ENCODE measurements around the gene SOCS1. TPM values are rescaled to one million over a fixed set of nuclear protein-coding genes. Genes with fewer than 3 reads are reported as not detected.

The SOCS1 gene
- total and polyA plus RNA-seq, 4 donors: 1.8 to 10.9 (median 2.3) TPM

DNA sequence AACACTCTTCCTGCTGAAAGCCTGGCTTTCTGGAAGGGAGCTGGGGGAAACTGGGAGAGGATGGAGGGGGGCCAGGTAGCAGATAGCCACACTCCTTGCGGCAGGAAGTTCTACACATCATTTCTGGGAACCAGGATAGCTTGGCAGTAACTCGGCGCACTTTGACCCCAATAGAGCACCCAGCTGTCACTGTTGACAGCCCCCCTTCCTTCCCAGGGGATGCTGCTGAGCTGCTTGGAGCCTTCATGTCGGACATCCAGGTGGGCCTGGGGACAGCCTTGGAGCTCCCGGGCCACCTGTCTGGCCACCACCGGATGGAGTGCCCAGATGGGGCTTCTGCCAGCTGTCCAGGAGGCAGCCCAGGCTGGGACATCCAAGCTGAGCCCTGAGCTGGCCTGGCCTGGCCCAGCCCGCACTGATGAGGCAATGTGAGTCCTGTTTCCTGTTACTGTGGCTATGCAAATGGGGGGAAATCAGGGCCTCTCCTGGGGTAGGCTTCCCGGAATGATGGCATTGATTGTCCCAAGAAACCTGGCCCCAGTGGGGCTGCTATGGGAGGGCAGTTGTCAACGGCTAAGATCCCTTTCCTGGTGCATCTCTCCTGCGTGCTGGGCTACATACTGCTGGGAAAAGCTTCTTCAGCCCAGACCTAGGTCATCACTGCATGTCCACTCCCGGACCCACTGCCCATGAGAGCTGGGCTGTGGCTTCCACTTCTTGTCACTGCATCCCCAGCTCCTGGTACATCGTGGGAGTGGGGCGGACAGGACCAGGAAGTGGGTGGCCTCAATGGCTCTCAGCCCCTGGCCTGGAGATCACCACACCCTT, 50.0 kb downstream of the SOCS1 start:
- Histone ChIP-seq H3K9ac (ENCODE audit: low read depth in 1 of 2, low read length in 2 of 2) (no peak overlapping the region), H3K4me1 (ENCODE audit: control insufficient read depth in 4 of 4, insufficient read depth in 4 of 4, low read length in 3 of 4) (peaks cover 0 to 17% (median 14%) of the 10 kb centered on the region in 4 donors), H3K36me3 (ENCODE audit: control insufficient read depth in 4 of 4, insufficient read depth in 3 of 4, low read depth in 1 of 4, low read length in 3 of 4) (no peaks in the 10 kb centered on the region), H3K9me3 (ENCODE audit: control insufficient read depth in 4 of 4, low read length in 3 of 4) (peaks cover 0 to 6% (median 4%) of the 10 kb centered on the region in 4 donors), H3K27me3 (ENCODE audit: control insufficient read depth in 4 of 4, insufficient read depth in 4 of 4, low read length in 3 of 4) (no peaks in the 10 kb centered on the region), H3K4me3 (ENCODE audit: low read depth in 1 of 3, low read length in 3 of 3) (no peak overlapping the region), H3K27ac (ENCODE audit: low read depth in 1 of 2, low read length in 2 of 2) (peak overlapping the region; percentile 2 to 55)
- DNase-seq (ENCODE audit: low spot score): no peak
- TF ChIP-seq GABPA (IDR thresholded peaks at IDR 0.05 in 1 of 2, conservative IDR thresholded peaks at IDR 0.05 in 1 of 2): peak in 1 of 2 donors; percentile 44
- TF ChIP-seq MAX (IDR thresholded peaks at IDR 0.05): no peak
- TF ChIP-seq, protein P1, sequence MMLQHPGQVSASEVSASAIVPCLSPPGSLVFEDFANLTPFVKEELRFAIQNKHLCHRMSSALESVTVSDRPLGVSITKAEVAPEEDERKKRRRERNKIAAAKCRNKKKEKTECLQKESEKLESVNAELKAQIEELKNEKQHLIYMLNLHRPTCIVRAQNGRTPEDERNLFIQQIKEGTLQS (IDR thresholded peaks at IDR 0.05): peak; percentile 67
- TF ChIP-seq REST (IDR thresholded peaks at IDR 0.05): no peak
- TF ChIP-seq YY1 (IDR thresholded peaks at IDR 0.05): peak; percentile 59
- TF ChIP-seq, protein P2, sequence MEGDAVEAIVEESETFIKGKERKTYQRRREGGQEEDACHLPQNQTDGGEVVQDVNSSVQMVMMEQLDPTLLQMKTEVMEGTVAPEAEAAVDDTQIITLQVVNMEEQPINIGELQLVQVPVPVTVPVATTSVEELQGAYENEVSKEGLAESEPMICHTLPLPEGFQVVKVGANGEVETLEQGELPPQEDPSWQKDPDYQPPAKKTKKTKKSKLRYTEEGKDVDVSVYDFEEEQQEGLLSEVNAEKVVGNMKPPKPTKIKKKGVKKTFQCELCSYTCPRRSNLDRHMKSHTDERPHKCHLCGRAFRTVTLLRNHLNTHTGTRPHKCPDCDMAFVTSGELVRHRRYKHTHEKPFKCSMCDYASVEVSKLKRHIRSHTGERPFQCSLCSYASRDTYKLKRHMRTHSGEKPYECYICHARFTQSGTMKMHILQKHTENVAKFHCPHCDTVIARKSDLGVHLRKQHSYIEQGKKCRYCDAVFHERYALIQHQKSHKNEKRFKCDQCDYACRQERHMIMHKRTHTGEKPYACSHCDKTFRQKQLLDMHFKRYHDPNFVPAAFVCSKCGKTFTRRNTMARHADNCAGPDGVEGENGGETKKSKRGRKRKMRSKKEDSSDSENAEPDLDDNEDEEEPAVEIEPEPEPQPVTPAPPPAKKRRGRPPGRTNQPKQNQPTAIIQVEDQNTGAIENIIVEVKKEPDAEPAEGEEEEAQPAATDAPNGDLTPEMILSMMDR (IDR thresholded peaks at IDR 0.05; ENCODE audit: low read depth, low read length, missing input control): no peak
- TF ChIP-seq EGR1 (IDR thresholded peaks at IDR 0.05; ENCODE audit: low read depth in 2 of 2): peak; percentile 39 to 64
- TF ChIP-seq HNF4G (IDR thresholded peaks at IDR 0.05): no peak
- peak; percentile 78 for TF ChIP-seq HNF4A (conservative IDR thresholded peaks at IDR 0.05)
- peak; percentile 29 for TF ChIP-seq FOXA1 (IDR thresholded peaks at IDR 0.05)
- no peak for TF ChIP-seq ZBTB33 (IDR thresholded peaks at IDR 0.05)
- TF ChIP-seq SP1 (IDR thresholded peaks at IDR 0.05): peak; percentile 86
- TF ChIP-seq NR2F2 (IDR thresholded peaks at IDR 0.05): peak; percentile 60
- no peak for TF ChIP-seq TAF1 (conservative IDR thresholded peaks at IDR 0.05)
- peak in 1 of 2 donors; percentile 29 for TF ChIP-seq JUND (IDR thresholded peaks at IDR 0.05)
- peak; percentile 72 to 74 for TF ChIP-seq RXRA (IDR thresholded peaks at IDR 0.05)
- TF ChIP-seq FOXA2 (IDR thresholded peaks at IDR 0.05): no peak
- peak in 1 of 2 donors; percentile 15 for TF ChIP-seq RAD21 (IDR thresholded peaks at IDR 0.05)
- 32% methylated on average over 13 of the region's 13 CpGs for WGBS

Data from liver (tissue), 9 donors.